ENCODE results near the gene HOXB3.

The HOXB3 gene

DNA sequence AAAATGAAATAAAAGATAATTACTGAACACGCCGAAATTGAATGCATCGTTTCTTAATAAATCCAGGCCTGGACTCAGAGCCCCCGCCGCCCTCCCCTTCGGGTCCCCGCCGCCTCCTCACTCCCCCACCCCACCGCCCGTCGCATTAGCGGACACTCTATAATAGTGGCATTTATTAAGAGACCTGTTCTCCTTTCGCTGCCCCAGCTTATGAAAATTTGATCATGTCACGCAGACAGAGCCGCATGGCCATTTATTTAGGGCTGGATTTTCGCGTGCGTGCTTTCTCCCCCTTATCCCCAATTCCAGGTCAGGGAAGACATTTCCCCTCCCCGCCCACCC is 38.9 kb downstream of the HOXB3 start:
- Histone ChIP-seq H3K27ac (peak overlapping the region in 1 of 2 donors; percentile 74), H3K4me3 (peak overlapping the region; percentile 48)
- no peak for DNase-seq (ENCODE audit: low spot score)
- TF ChIP-seq, protein P1, sequence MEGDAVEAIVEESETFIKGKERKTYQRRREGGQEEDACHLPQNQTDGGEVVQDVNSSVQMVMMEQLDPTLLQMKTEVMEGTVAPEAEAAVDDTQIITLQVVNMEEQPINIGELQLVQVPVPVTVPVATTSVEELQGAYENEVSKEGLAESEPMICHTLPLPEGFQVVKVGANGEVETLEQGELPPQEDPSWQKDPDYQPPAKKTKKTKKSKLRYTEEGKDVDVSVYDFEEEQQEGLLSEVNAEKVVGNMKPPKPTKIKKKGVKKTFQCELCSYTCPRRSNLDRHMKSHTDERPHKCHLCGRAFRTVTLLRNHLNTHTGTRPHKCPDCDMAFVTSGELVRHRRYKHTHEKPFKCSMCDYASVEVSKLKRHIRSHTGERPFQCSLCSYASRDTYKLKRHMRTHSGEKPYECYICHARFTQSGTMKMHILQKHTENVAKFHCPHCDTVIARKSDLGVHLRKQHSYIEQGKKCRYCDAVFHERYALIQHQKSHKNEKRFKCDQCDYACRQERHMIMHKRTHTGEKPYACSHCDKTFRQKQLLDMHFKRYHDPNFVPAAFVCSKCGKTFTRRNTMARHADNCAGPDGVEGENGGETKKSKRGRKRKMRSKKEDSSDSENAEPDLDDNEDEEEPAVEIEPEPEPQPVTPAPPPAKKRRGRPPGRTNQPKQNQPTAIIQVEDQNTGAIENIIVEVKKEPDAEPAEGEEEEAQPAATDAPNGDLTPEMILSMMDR (IDR thresholded peaks at IDR 0.05): no peak

GRCh38 chr17:48550502-48551213 is 39.4 kb downstream of the HOXB3 start:
- TF ChIP-seq, protein P1 (IDR thresholded peaks at IDR 0.05): no peak
- Histone ChIP-seq H3K4me3 (peak overlapping the region; percentile 48), H3K27ac (peak overlapping the region in 1 of 2 donors; percentile 38)
- DNase-seq (ENCODE audit: low spot score): no peak

DNA sequence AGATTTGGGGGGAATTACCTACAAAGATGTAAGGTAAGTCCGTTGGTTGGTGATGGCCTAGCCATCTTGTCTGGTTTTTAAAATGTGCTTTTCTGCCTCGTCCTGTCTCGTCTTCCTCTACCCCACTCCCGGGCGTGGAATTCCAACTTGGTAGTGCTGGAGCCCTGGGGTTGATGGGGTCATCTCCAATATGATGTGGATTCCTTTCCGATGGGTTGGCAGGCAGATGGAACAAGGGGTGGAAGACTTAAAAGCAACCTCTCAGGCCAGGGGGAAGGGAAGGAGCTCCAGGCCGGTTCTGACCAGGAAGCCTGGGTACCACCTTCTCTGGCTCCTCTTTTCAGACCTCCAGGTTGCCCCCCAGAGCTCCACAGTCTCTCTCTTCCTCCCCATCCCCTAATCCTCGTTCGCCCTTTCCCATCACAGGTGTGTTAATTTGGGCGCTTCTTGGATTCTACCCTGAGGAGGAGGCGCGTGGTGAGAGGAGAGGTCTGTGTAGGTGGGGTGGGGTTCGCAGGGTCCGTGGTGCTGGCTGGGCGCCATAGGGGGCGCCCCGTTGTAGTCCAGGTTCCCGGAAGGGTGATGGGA is 40.0 kb downstream of the HOXB3 start:
- DNase-seq (ENCODE audit: low spot score): no peak
- TF ChIP-seq, protein P1 (IDR thresholded peaks at IDR 0.05): no peak
- no peak overlapping the region for H3K4me3 ChIP-seq
- H3K27ac ChIP-seq: peak overlapping the region in 1 of 2 donors; percentile 38

GRCh38 chr17:48549281-48549630 is 40.8 kb downstream of the HOXB3 start:
- TF ChIP-seq, protein P1 (IDR thresholded peaks at IDR 0.05): no peak
- no peak overlapping the region for H3K27ac ChIP-seq
- no peak overlapping the region for H3K4me3 ChIP-seq
- DNase-seq (ENCODE audit: low spot score): no peak

GRCh38 chr17:48548523-48549280 is 41.3 kb downstream of the HOXB3 start:
- Histone ChIP-seq H3K27ac (peak overlapping the region; percentile 89 to 91), H3K4me3 (no peak overlapping the region)
- no peak for DNase-seq (ENCODE audit: low spot score)
- TF ChIP-seq, protein P1 (IDR thresholded peaks at IDR 0.05): no peak

GRCh38 chr17:48547808-48548522 is 42.1 kb downstream of the HOXB3 start:
- TF ChIP-seq, protein P1 (IDR thresholded peaks at IDR 0.05): no peak
- DNase-seq (ENCODE audit: low spot score): no peak
- H3K4me3 ChIP-seq: peak overlapping the region; percentile 60
- H3K27ac ChIP-seq: peak overlapping the region; percentile 89 to 91
